Esophagus muscularis mucosa (tissue), 4 donors: ENCODE data around the gene CCDC80. TPM values are rescaled to one million over a fixed set of nuclear protein-coding genes. Genes with fewer than 3 reads are reported as not detected.
"Not testable (repeated sequence)": the region's sequence is repeated elsewhere in the genome, so short reads cannot be mapped to it uniquely, and the experiment has no call there.

Experiments used
- DNase-seq: peaks from one replicate; pipeline ENCODE4 v3.0.0-alpha.2; 2017; ENCODE audit errors: extremely low spot score
- H3K27ac ChIP-seq, 4 donors: fragments of 200-600 bp; sonication (generic); replicated peaks in 1 of 4; 1 replicate in 3 of 4; 2 replicates in 1 of 4; pipeline ENCODE4 v1.5.1; 2016 to 2019; ENCODE audit warnings: mild to moderate bottlenecking in 1 of 4
- H3K27me3 ChIP-seq, 4 donors: fragments of 200-600 bp; sonication (generic); one replicate each; pipeline versions ENCODE4 v1.5.1 to v1.6.0; 2016 to 2019
- H3K36me3 ChIP-seq, 4 donors: fragments of 200-600 bp; sonication (generic); one replicate each; pipeline ENCODE4 v1.5.1; 2016 to 2019
- H3K4me1 ChIP-seq, 4 donors: fragments of 200-600 bp; sonication (generic); one replicate each; pipeline ENCODE4 v1.5.1; 2016 to 2019
- H3K4me3 ChIP-seq, 4 donors: fragments of 200-600 bp; sonication (generic); 1 replicate in 2 of 4; 2 replicates in 2 of 4; pipeline ENCODE4 v1.5.1; 2016 to 2019; ENCODE audit warnings: mild to moderate bottlenecking in 4 of 4, moderate library complexity in 1 of 4
- H3K9me3 ChIP-seq, 4 donors: fragments of 200-600 bp; sonication (generic); 1 replicate in 3 of 4; 2 replicates in 1 of 4; pipeline ENCODE4 v1.5.1; 2016 to 2019
- EP300 ChIP-seq: sonication (generic); formaldehyde crosslinking; IDR thresholded peaks from one replicate; pipeline ENCODE4 v1.6.1; 2017; ENCODE audit warnings: antibody characterized with exemption
- POLR2A ChIP-seq: fragments of 450-650 bp; IDR thresholded peaks from one replicate; pipeline ENCODE4 v1.6.1; 2017; ENCODE audit warnings: antibody characterized with exemption, moderate library complexity, mild to moderate bottlenecking, low read depth
- POLR2AphosphoS5 ChIP-seq, 2 donors: sonication (generic); formaldehyde crosslinking; IDR thresholded peaks; one replicate each; pipeline ENCODE4 v1.6.1; 2017; ENCODE audit warnings: antibody characterized with exemption in 2 of 2
- WGBS: methylation state at CpG from one replicate; pipeline ENCODE4 v1.1.5; 2018; 5-methylcytosine and 5-hydroxymethylcytosine counted together
- intact Hi-C: fragments of 100-400 bp; cut with DNase I; formaldehyde crosslinking; loops from one replicate; pipeline ENCODE4 v1.15.1; 2023
- total RNA-seq, 4 donors: library from RNA; depleted of rRNA; stranded (reverse); fragments of >200 nt; gene quantifications; one replicate each; pipeline versions ENCODE4 v1.1.0 to v1.2.1, GENCODE V29; 2016
- TF ChIP-seq, protein P1 (sequence below), 3 experiments: fragments of 200-600 bp in 2 of 3; fragments of 450-650 bp in 1 of 3; sonication (generic) in 2 of 3; IDR thresholded peaks; one replicate each; pipeline ENCODE4 v1.5.1; 2017 to 2019; ENCODE audit warnings: antibody characterized with exemption in 3 of 3, mild to moderate bottlenecking in 2 of 3, moderate library complexity in 1 of 3

Gene CCDC80
- total RNA-seq, 4 donors from 2014 or later, result 34.7 to 213 (median 127) TPM

DNA sequence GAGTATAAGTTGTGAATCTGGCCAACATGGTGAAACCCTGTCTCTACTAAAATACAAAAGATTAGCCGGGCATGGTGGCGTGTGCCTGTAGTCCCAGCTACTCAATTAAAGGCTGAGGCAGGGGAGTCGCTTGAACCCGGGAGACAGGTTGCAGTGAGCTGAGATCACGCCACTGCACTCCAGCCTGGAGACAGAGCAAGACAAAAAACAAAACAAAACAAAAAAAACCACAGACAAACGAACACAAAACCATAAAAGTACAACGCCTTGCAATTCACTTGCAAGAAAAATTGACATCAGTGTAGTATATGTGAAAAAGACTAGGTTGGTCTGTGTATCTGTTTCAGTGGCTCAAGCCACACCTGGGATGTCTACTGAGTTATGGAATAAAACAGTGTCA lies 29.9 kb upstream of the CCDC80 start:
- TF ChIP-seq, protein P1, sequence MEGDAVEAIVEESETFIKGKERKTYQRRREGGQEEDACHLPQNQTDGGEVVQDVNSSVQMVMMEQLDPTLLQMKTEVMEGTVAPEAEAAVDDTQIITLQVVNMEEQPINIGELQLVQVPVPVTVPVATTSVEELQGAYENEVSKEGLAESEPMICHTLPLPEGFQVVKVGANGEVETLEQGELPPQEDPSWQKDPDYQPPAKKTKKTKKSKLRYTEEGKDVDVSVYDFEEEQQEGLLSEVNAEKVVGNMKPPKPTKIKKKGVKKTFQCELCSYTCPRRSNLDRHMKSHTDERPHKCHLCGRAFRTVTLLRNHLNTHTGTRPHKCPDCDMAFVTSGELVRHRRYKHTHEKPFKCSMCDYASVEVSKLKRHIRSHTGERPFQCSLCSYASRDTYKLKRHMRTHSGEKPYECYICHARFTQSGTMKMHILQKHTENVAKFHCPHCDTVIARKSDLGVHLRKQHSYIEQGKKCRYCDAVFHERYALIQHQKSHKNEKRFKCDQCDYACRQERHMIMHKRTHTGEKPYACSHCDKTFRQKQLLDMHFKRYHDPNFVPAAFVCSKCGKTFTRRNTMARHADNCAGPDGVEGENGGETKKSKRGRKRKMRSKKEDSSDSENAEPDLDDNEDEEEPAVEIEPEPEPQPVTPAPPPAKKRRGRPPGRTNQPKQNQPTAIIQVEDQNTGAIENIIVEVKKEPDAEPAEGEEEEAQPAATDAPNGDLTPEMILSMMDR (IDR thresholded peaks at IDR 0.05), result no peak
- TF ChIP-seq POLR2AphosphoS5 (IDR thresholded peaks at IDR 0.05) (no peak), POLR2A (no peak), EP300 (no peak)
- WGBS, result 97% methylated on average over 7 of the region's 7 CpGs
- Histone ChIP-seq H3K4me3 (no peak overlapping the region), H3K36me3 (no peaks in the 10 kb centered on the region), H3K4me1 (peaks cover 0 to 14% (median 12%) of the 10 kb centered on the region in 4 donors), H3K9me3 (no peaks in the 10 kb centered on the region), H3K27ac (no peak overlapping the region), H3K27me3 (no peaks in the 10 kb centered on the region)
- DNase-seq, result no peak
- intact Hi-C loops, result no loop called here

DNA sequence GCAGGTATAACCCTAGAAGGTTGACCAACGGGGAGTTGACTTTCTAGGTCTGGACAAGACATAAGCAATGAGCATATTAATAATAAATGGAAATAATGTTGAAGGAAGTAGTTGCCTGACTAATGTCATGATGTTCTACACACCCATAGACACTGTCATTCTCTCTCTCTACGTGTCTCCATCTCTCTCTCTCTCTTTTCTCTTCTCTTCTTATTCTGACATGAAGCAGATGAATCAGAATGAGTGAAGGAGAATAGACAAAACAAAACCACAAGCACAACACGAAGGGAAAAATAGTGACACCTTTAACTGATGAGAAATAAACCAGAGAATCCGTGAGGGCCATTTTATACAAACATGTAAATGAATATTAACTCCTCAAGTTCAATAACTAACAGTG lies 26.7 kb upstream of the CCDC80 start:
- DNase-seq, result no peak
- 84% methylated on average over 4 of the region's 4 CpGs for WGBS
- Histone ChIP-seq H3K4me1 (peaks cover 0 to 12% (median 11%) of the 10 kb centered on the region in 4 donors), H3K27me3 (no peaks in the 10 kb centered on the region), H3K27ac (no peak overlapping the region), H3K9me3 (no peaks in the 10 kb centered on the region), H3K36me3 (no peaks in the 10 kb centered on the region), H3K4me3 (no peak overlapping the region)
- intact Hi-C loops, result no loop called here
- TF ChIP-seq EP300, result no peak
- TF ChIP-seq, protein P1 (IDR thresholded peaks at IDR 0.05), result no peak
- no peak for TF ChIP-seq POLR2A

DNA sequence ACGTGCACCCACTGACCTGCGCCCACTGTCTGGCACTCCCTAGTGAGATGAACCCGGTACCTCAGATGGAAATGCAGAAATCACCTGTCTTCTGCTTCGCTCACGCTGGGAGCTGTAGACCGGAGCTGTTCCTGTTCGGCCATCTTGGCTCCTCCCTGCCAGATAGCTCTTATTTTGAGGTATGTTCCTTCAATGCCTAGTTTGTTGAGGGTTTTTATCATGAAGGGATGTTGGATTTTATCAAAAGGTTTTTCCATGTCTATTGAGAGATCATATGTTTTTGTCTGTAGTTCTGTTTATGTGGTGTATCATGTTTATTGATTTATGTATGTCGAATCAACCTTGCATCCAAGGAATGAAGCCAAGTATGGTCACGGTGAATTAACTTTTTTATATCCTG lies 24.1 kb upstream of the CCDC80 start:
- intact Hi-C loops, DNase-seq, H3K27me3 ChIP-seq, H3K27ac ChIP-seq, H3K9me3 ChIP-seq, H3K4me3 ChIP-seq, H3K36me3 ChIP-seq, H3K4me1 ChIP-seq: not testable (repeated sequence)
- WGBS, result 93% methylated on average over 6 of the region's 9 CpGs

GRCh38 chr3:112656043-112656442 lies 15.1 kb upstream of the CCDC80 start:
- Histone ChIP-seq H3K9me3 (no peaks in the 10 kb centered on the region), H3K27ac (no peak overlapping the region), H3K4me3 (no peak overlapping the region), H3K4me1 (peaks cover 0 to 19% (median 11%) of the 10 kb centered on the region in 4 donors), H3K27me3 (no peaks in the 10 kb centered on the region), H3K36me3 (no peaks in the 10 kb centered on the region)
- DNase-seq, result no peak
- intact Hi-C loops, result no loop called here
- TF ChIP-seq EP300 (no peak), POLR2A (no peak), POLR2AphosphoS5 (IDR thresholded peaks at IDR 0.05) (no peak)
- TF ChIP-seq, protein P1 (IDR thresholded peaks at IDR 0.05), result no peak

DNA sequence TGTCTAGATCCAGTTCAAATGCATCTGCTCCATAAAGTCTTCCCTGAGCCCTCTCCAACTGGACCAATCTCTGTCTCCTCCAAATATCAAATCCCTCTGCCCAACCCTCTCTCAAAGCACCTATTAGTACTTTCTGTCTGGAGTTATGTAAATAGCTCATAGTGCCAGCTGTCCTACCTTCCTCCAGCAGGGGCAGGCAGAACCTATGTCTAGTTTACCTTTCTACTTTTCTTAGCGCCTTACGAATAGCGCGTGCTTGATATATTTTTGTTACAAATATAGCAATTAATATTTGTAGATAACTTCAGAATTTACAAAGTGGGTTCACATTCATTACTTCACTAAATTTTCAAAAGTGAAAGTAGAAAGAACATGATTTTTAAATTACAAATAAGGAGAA lies 14.0 kb upstream of the CCDC80 start:
- Histone ChIP-seq H3K36me3 (no peaks in the 10 kb centered on the region), H3K27ac (peak overlapping the region; percentile 12 to 70 (median 41)), H3K4me3 (no peak overlapping the region), H3K4me1 (peaks cover 0 to 19% (median 11%) of the 10 kb centered on the region in 4 donors), H3K9me3 (no peaks in the 10 kb centered on the region), H3K27me3 (no peaks in the 10 kb centered on the region)
- TF ChIP-seq, protein P1 (IDR thresholded peaks at IDR 0.05), result peak in 1 of 3 experiments; percentile 27
- no peak for TF ChIP-seq POLR2AphosphoS5 (IDR thresholded peaks at IDR 0.05)
- 99% methylated on average over 4 of the region's 4 CpGs for WGBS
- intact Hi-C loops, result no loop called here
- no peak for DNase-seq
